Measurements from ENCODE around the gene MAFG.

DNA sequence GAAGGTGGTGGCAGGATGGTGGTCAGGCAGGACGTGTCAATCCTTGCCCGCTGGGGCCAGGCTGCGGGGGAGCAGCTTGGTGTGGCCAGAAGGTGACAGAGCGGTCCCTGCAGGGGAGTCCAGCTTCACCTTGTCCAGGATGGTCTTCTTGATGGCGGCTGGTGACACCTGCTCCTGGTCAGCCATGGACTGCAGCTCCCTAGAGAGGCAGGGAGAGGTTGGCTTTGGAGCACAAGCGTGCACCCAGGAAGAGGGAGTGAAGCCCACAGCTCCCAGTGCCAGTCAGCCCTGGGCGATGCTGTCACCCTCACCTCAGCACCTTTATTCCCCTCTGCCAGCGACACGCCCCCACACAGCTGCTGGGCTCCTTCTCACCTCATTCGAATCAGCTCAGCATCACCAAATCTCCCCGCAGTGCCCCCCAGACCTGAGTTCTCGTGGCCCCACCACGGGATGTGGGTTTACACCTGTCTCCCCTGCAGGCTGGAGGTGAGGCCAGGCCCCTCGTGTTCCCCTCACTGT, 5.7 kb upstream of the MAFG start:
- TF ChIP-seq, protein P1, sequence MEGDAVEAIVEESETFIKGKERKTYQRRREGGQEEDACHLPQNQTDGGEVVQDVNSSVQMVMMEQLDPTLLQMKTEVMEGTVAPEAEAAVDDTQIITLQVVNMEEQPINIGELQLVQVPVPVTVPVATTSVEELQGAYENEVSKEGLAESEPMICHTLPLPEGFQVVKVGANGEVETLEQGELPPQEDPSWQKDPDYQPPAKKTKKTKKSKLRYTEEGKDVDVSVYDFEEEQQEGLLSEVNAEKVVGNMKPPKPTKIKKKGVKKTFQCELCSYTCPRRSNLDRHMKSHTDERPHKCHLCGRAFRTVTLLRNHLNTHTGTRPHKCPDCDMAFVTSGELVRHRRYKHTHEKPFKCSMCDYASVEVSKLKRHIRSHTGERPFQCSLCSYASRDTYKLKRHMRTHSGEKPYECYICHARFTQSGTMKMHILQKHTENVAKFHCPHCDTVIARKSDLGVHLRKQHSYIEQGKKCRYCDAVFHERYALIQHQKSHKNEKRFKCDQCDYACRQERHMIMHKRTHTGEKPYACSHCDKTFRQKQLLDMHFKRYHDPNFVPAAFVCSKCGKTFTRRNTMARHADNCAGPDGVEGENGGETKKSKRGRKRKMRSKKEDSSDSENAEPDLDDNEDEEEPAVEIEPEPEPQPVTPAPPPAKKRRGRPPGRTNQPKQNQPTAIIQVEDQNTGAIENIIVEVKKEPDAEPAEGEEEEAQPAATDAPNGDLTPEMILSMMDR (IDR thresholded peaks at IDR 0.05), result no peak
- TF ChIP-seq POLR2A (IDR thresholded peaks at IDR 0.05), result no peak

Data from adrenal gland (tissue), 5 donors.